ENCODE results near the gene ZBTB1. TPM values are rescaled to one million over a fixed set of nuclear protein-coding genes. Genes with fewer than 3 reads are reported as not detected.

Gene ZBTB1
- total RNA-seq, 6 donors from 2014 or later = 34.3 to 74.0 (median 43.2) TPM

GRCh38 chr14:64536488-64537245, 32.1 kb downstream of the ZBTB1 start:
- no peak overlapping the region for H3K4me3 ChIP-seq
- peaks cover 4 to 22% (median 11%) of the 10 kb centered on the region in 4 donors for H3K4me1 ChIP-seq
- DNase-seq = no peak
- TF ChIP-seq EP300 (IDR thresholded peaks at IDR 0.05) = no peak
- no peak for TF ChIP-seq POLR2AphosphoS5 (IDR thresholded peaks at IDR 0.05)
- TF ChIP-seq POLR2A (IDR thresholded peaks at IDR 0.05) = no peak
- TF ChIP-seq CTCF (IDR thresholded peaks at IDR 0.05) = no peak
- ATAC-seq (ENCODE audit: low FRiP score in 2 of 2) = no peak
- H3K36me3 ChIP-seq = no peaks in the 10 kb centered on the region
- 78 to 91% methylated on average over 4 of the region's 4 CpGs for WGBS, 2 donors
- H3K27me3 ChIP-seq = no peaks in the 10 kb centered on the region
- H3K9me3 ChIP-seq = peaks cover 0 to 10% (median 6%) of the 10 kb centered on the region in 4 donors
- H3K27ac ChIP-seq = no peak overlapping the region

GRCh38 chr14:64540208-64541202, 35.9 kb downstream of the ZBTB1 start, which contains the start of gene HSPA2:
Gene HSPA2, plus strand, starts transcription at chr14:64540741. Its CDS starts 109 bp downstream, at chr14:64540850.
- H3K27ac ChIP-seq = peak within 1 kb of the TSS; percentile 81 to 89 (median 84)
- 4 to 10% methylated on average over 27 to 66 of the region's 79 CpGs for WGBS, 2 donors
- no peaks in the 10 kb centered on the region for H3K36me3 ChIP-seq
- H3K9me3 ChIP-seq = peaks cover 0 to 10% (median 6%) of the 10 kb centered on the region in 4 donors
- TF ChIP-seq POLR2AphosphoS5 (IDR thresholded peaks at IDR 0.05) = peak; percentile 81 to 94
- TF ChIP-seq EP300 (IDR thresholded peaks at IDR 0.05) = peak in 1 of 4 donors; percentile 3
- peak in 3 of 4 donors; percentile 84 to 95 (median 94) for TF ChIP-seq POLR2A (IDR thresholded peaks at IDR 0.05)
- TF ChIP-seq CTCF (IDR thresholded peaks at IDR 0.05) = peak; percentile 59 to 97 (median 88)
- DNase-seq (peak; percentile 99), ATAC-seq (ENCODE audit: low FRiP score in 2 of 2) (peak; percentile 97 to 99)
- no peaks in the 10 kb centered on the region for H3K27me3 ChIP-seq
- H3K4me3 ChIP-seq = peak within 1 kb of the TSS; percentile 54 to 72 (median 68)
- H3K4me1 ChIP-seq = peaks cover 4 to 27% (median 18%) of the 10 kb centered on the region in 4 donors

GRCh38 chr14:64541261-64541971, 36.8 kb downstream of the ZBTB1 start:
- Histone ChIP-seq H3K4me3 (peak overlapping the region in 3 of 4 donors; percentile 54 to 70 (median 66)), H3K9me3 (peaks cover 0 to 10% (median 6%) of the 10 kb centered on the region in 4 donors), H3K36me3 (no peaks in the 10 kb centered on the region), H3K27me3 (no peaks in the 10 kb centered on the region), H3K27ac (peak overlapping the region in 1 of 4 donors; percentile 34), H3K4me1 (peaks cover 4 to 27% (median 18%) of the 10 kb centered on the region in 4 donors)
- WGBS, 2 donors = 34 to 35% methylated on average over 25 to 33 of the region's 73 CpGs
- ATAC-seq (ENCODE audit: low FRiP score in 2 of 2) (no peak), DNase-seq (peak in 1 of 2 donors; percentile 83)
- TF ChIP-seq CTCF (IDR thresholded peaks at IDR 0.05) (peak in 1 of 6 experiments; percentile 5), EP300 (IDR thresholded peaks at IDR 0.05) (no peak), POLR2AphosphoS5 (IDR thresholded peaks at IDR 0.05) (no peak), POLR2A (IDR thresholded peaks at IDR 0.05) (no peak)

Data from upper lobe of left lung (tissue), 6 donors.